Endothelial cell of umbilical vein (primary cell): ENCODE results near the gene MROH8.

Experiments
- CTCF ChIP-seq, 2 donors: IDR thresholded peaks; 1 replicate in 1 of 2; 2 replicates in 1 of 2; pipeline ENCODE4 v1.5.1; 2011; ENCODE audit warnings: low read length in 2 of 2, mild to moderate bottlenecking in 2 of 2, moderate library complexity in 2 of 2, control low read depth in 1 of 2, inconsistent platforms in 1 of 2, low read depth in 1 of 2; ENCODE audit not compliant: insufficient read depth in 1 of 2; ENCODE audit errors: extremely low read depth in 1 of 2
- POLR2A ChIP-seq: IDR thresholded peaks from 2 replicates; pipeline ENCODE4 v1.6.1; 2012; ENCODE audit warnings: low read depth, mild to moderate bottlenecking, control low read depth, low read length
- POLR2AphosphoS5 ChIP-seq: IDR thresholded peaks from 2 replicates; pipeline ENCODE4 v1.6.1; 2012; ENCODE audit warnings: low read depth, mild to moderate bottlenecking, control low read depth, low read length, moderate library complexity; ENCODE audit not compliant: insufficient read depth

- no peak for TF ChIP-seq POLR2A
- TF ChIP-seq POLR2AphosphoS5: no peak
- no peak for TF ChIP-seq CTCF (IDR thresholded peaks at IDR 0.05; ENCODE audit: extremely low read depth in 1 of 2, insufficient read depth in 1 of 2, low read depth in 1 of 2, low read length in 2 of 2)
Observed at GRCh38 chr20:37102571-37102970, 76.8 kb downstream of the MROH8 start.
